ENCODE results near the gene ANKRD2.

ANKRD2 gene

DNA sequence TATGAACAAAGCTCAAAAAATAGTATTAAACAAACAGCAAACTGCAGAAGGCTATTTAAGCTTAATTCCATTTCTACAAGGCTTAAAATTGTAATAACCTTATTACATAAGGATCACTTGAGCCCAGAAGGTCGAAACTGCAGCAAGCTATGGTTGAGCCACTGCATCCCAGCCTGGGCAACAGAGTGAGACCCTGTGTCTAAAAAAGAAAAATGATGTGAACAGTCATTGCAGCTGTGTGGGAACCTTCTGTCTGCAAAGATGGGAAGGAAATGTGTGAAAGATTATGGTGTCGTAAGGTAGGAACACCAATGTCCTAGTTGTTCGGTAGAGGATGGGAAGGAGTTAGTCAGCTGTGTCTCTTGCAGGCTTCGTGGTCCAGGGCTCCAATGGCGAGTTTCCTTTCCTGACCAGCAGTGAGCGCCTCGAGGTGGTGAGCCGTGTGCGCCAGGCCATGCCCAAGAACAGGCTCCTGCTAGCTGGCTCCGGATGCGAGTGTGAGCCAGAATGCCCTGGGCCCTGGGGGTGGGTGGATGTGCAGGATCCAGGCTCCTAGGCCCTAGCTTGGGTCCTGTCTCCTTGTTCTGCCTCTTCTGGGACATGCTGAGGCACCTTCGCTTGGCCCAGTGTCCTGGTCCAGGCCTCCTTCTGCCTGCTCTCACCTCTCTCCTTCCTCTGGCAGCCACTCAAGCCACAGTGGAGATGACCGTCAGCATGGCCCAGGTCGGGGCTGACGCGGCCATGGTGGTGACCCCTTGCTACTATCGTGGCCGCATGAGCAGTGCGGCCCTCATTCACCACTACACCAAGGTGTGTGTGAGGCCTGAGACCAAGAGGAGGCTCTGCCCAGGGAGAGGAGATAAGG is 26.1 kb downstream of the ANKRD2 start:
- no peak for DNase-seq

DNA sequence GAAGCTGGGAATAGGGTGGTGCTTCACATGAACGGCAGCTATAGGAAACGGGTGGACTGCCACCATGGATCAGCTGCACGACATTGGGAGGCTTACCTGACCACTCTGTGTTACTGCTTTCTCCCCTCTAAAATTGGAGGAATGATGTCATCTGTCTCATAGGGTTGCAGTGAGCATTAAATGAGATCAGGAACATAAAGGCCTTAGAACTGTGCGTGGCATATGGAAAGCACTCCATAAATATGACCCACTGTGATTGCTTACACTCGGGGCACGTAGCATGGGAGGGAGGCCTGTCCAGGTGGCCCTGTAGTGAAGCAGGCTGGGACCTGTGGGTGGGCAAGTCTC is 26.7 kb downstream of the ANKRD2 start:
- DNase-seq, result no peak

DNA sequence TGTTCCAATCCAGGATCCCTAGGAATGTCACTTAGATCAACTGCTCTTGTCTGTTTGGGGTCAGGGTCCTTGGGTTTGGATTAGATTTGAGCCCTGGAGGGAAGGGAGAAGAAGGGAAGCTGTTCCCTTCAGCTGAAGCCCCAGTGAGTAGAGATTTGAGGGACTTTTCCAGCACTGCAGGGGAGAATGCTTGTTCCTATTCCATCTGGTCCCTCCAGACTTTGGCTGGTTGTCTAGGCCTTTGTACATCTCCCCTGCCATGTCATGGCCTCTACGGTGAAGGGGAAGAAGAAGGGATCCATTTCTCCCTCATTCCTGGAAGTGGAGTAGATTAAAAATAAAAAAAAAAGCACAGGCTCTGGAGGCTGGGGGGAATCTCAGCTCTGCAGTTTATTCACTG is 28.0 kb downstream of the ANKRD2 start:
- DNase-seq, result no peak

DNA sequence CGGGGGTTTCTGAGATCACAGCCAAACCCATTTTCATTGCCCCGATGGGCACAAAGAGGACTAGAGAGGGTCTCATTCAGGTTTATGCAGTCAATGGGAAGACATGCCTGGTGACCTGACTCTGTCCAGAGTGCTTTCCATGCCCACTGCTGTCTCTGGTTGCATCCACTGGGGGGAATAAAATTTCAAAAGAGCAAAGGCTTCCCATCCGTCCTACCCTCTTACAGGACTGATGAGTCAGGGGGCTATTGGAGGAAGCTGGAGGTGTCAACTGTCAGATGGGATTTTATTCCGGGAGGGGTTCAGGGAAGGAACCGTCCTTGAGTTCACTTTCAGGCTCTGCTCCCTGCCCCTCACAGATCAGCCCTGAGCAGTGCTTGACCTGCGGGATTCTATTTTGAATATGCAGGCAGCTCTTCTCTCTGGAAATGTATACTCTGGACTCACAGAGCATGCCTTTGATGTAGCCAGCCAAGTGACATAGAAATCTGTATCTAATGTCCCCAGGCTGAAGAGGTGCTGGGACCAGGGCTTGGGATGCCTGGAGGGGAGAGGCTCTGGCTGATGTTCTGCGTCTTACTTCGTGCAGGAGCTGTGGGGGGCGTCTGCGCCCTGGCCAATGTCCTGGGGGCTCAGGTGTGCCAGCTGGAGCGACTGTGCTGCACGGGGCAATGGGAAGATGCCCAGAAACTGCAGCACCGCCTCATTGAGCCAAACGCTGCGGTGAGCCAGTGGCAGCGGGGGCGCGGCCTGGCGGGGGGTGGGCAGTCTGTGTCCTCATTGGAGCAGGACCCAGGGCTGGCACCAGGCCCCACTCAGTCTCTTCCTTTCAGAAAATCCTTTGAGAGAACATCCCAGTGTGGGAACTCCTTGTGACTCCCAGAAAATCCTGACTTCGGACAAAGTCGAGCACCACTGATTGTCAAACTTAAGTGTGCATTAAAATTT is 29.0 kb downstream of the ANKRD2 start:
- no peak for DNase-seq

DNA sequence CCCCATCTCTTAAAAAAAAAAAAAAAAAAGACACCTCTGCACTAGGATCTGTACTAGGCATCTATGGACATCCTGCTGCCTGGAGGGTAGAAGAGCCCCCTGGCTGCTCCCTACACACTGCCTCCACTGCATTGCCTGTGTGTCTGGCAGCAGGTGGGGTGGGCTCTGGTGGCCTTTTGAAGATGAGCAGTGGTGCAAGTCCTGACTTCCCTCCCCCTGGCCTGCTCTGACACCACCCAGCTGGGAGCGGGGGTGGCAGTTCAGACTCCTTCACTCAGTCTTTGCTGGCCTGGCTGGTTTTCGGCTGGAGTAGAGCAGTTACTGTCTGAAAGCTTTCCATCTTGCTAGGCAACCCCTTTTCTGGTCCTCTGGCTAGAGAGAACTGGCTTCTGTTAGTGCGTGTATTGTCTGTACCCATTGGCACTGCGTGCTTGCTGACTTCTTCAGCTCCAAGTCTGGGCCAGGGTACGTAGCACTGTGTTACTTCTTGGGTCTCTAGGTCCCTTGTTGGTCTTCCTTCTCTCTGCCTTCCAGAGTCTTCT is 34.6 kb downstream of the ANKRD2 start:
- DNase-seq, result no peak

- no peak for DNase-seq
Measured at GRCh38 chr10:97608991-97609561, 36.5 kb downstream of the ANKRD2 start.

DNA sequence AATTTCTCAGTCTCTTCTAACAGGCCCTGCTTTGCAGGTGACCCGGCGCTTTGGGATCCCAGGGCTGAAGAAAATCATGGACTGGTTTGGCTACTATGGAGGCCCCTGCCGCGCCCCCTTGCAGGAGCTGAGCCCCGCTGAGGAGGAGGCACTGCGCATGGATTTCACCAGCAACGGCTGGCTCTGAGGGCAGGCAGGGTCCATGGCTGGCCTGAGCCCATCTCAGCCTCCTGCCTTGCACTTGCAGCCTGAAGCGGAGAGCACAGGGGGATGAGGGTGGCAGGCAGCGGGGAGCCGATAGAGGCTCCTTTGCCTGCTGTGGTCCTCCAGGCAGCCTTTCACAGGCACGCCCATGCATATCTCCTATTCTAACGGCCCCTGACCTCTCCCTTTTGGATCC is 38.9 kb downstream of the ANKRD2 start:
- DNase-seq, result no peak

GRCh38 chr10:97612386-97612785 is 39.8 kb downstream of the ANKRD2 start:
- DNase-seq, result no peak

DNA sequence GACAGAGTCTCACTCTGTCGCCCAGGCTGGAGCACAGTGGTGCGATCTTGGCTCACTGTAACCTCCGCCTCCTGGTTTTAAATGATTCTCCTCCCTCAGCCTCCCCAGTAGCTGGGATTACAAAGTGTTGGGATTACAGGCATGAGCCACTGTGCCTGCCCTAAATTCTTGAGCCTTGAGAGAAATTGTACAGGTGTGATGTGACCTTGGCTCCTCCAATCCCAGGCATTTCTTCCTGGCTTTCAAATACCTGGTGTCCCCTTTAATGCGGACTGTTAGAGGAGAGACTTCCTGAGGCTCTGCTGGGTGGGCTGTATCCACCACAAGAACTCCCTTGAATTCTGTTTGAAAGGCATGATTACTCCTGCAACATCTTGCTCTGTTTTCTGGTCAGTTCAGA is 45.7 kb downstream of the ANKRD2 start:
- no peak for DNase-seq

DNA sequence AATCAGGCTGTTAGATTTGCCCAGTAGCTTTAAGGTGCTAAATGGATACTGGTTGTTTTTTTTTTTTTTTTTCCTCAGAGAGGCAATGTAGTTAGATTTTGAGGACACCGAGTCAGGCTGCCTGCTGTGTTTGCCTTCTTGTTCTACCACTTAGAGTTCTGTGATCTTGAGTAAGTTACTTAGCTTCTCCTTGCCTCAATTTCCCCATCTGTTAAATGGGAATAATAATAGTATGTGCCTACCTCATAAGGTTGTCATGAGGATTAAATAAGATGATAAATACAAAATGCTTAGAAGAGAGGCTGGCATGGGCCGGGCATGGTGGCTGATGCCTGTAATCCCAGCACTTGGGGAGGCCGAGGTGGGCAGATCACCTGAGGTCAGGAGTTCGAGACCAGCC is 46.2 kb downstream of the ANKRD2 start:
- DNase-seq, result no peak

DNA sequence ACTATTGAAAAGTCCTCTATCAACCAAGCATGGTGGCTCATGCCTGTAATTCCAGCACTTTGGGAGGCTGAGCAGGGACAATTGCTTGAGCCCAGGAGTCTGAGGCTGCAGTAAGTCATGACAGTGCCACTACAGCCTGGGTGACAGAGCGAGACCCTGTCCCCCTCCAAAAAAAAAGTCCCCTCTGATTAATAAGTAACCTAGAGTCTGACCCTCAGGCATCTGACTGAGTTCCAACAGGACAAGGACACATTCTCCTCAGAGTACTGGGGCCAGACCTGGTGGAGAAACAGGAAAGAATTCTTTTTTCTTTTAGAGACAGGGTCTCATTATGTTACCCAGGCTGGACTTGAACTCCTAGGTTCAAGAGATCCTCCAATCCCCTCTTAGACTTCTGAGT is 50.7 kb downstream of the ANKRD2 start:
- no peak for DNase-seq

DNA sequence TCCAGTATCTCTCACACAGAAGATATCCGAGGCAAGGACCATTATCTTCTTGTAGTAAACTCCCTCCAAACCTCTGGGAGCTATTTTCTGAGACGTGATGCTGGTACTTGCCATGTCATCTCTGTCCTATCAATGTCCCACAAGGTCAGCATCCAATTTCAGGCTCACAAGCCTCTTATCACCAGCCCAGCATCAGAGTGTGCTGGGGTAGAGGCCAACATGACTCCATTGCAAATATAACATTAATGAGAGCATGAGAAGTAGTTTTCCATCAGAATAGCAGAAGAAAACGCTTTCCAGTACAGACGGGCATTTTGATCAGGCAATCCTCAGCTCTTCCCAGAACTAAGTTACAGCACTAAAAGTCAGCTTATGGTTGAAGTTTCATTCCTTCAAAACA is 55.2 kb downstream of the ANKRD2 start:
- no peak for DNase-seq

GRCh38 chr10:97628228-97628627 is 55.6 kb downstream of the ANKRD2 start:
- DNase-seq, result no peak

DNA sequence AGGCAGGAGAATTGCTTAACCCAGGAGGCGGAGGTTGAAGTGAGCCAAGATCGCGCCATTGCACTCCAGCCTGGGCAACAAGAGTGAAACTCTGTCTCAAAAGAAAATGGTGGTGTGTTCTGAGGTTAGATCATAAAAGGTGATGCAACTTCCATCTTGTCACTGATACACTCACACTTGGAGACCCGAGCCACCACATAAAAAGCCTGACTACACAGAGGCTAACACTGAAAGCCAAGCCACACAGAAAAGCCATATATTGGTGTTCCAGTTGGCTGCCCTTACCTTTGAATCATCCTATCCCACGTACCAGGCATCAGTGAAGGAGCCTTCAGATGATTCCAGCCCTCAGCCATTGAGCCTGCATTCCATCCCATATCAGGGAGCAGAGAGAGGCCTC is 56.7 kb downstream of the ANKRD2 start:
- no peak for DNase-seq

DNA sequence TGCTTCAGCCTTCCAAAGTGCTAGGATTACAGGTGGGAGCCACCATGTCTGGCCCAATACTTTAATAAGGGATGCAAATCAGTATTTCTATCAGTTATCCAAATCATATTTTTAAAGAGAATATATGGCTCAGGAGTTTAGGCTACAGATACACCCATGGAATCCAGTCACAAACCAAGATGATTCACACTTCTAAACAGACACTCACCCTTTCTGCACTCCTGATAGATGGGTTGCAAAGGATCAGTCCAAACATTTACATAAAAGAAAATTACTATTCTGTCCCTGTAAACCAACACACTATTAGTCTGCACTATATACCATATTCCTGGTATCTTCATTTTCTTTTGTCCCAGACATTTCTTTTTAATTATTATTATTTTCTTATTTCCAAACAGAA is 58.5 kb downstream of the ANKRD2 start:
- no peak for DNase-seq

GRCh38 chr10:97632949-97633884 is 60.6 kb downstream of the ANKRD2 start, which contains the start of gene MORN4:
MORN4 (minus strand) TSS chr10:97633500; CDS start chr10:97619653, 13,847 bp downstream.
- DNase-seq, result peak; percentile 68
